Neutrophil (primary cell): ENCODE results near the gene CDH13.

Experiments
- H3K27ac ChIP-seq: fragments of 200-600 bp; sonication (generic); 2 replicates; pipeline ENCODE4 v1.5.1; 2016; ENCODE audit warnings: mild to moderate bottlenecking, moderate library complexity
- H3K27me3 ChIP-seq: fragments of 200-600 bp; sonication (generic); 2 replicates; pipeline ENCODE4 v1.6.0; 2016; ENCODE audit warnings: mild to moderate bottlenecking
- H3K36me3 ChIP-seq: fragments of 200-600 bp; sonication (generic); 2 replicates; pipeline ENCODE4 v1.5.1; 2017
- H3K4me1 ChIP-seq, 2 experiments: fragments of 200-600 bp in 1 of 2; sonication (generic) in 1 of 2; 1 replicate in 1 of 2; 2 replicates in 1 of 2; pipeline versions ENCODE4 v1.5.1 to v1.6.1; 2013 to 2016; ENCODE audit warnings: low read depth in 1 of 2, low read length in 1 of 2, mild to moderate bottlenecking in 1 of 2, moderate library complexity in 1 of 2; ENCODE audit not compliant: control insufficient read depth in 1 of 2, insufficient read depth in 1 of 2
- H3K4me3 ChIP-seq, 2 experiments: fragments of 200-600 bp in 1 of 2; sonication (generic) in 1 of 2; 1 replicate in 1 of 2; 2 replicates in 1 of 2; pipeline ENCODE4 v1.5.1; 2013 to 2016; ENCODE audit warnings: low read depth in 1 of 2, low read length in 1 of 2, mild to moderate bottlenecking in 1 of 2, moderate library complexity in 1 of 2
- H3K9me3 ChIP-seq: fragments of 200-600 bp; sonication (generic); 2 replicates; pipeline ENCODE4 v1.5.1; 2016
- TF ChIP-seq, protein P1 (sequence below): fragments of 200-600 bp; sonication (generic); IDR thresholded peaks from 2 replicates; pipeline ENCODE4 v1.5.1; 2016; ENCODE audit warnings: antibody characterized with exemption

The CDH13 gene

GRCh38 chr16:82657786-82658185 lies 31.0 kb downstream of the CDH13 start:
- no peaks in the 10 kb centered on the region for H3K36me3 ChIP-seq
- H3K9me3 ChIP-seq = no peaks in the 10 kb centered on the region
- no peak overlapping the region for H3K27ac ChIP-seq
- TF ChIP-seq, protein P1, sequence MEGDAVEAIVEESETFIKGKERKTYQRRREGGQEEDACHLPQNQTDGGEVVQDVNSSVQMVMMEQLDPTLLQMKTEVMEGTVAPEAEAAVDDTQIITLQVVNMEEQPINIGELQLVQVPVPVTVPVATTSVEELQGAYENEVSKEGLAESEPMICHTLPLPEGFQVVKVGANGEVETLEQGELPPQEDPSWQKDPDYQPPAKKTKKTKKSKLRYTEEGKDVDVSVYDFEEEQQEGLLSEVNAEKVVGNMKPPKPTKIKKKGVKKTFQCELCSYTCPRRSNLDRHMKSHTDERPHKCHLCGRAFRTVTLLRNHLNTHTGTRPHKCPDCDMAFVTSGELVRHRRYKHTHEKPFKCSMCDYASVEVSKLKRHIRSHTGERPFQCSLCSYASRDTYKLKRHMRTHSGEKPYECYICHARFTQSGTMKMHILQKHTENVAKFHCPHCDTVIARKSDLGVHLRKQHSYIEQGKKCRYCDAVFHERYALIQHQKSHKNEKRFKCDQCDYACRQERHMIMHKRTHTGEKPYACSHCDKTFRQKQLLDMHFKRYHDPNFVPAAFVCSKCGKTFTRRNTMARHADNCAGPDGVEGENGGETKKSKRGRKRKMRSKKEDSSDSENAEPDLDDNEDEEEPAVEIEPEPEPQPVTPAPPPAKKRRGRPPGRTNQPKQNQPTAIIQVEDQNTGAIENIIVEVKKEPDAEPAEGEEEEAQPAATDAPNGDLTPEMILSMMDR = no peak
- no peaks in the 10 kb centered on the region for H3K27me3 ChIP-seq
- H3K4me1 ChIP-seq = no peaks in the 10 kb centered on the region
- no peak overlapping the region for H3K4me3 ChIP-seq

- Histone ChIP-seq H3K4me1 (no peaks in the 10 kb centered on the region), H3K9me3 (no peaks in the 10 kb centered on the region), H3K27me3 (no peaks in the 10 kb centered on the region), H3K4me3 (no peak overlapping the region), H3K27ac (no peak overlapping the region), H3K36me3 (no peaks in the 10 kb centered on the region)
- TF ChIP-seq, protein P1 = no peak
Measured at GRCh38 chr16:82658796-82659195, 32.0 kb downstream of the CDH13 start.

DNA sequence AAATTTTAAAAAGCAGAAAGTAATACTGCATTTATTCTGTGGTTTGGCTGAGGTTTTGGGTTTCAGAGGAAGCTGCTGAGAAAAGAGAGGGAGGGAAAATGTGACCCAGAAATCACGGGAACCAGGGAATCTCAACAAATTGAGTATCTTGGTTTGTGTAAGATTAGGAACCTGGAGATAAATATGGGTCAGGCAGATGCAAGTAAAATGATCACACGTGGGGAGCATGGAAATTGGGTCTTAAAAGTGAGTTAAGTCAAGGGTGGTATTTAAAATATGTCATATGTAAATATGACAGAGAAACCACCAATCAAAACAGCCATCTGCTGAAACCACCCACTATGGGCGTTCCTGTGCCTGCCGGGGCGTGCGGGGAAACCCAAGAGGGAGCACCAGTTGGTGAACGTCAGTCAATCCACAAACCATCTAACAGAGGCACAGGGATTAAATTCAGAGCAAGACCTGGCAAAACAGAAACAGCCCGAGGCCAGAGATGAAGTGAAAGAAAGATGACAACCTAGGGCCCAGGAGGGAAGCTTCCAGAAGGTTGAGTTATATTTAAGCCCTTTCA lies 33.4 kb downstream of the CDH13 start:
- no peaks in the 10 kb centered on the region for H3K9me3 ChIP-seq
- no peaks in the 10 kb centered on the region for H3K36me3 ChIP-seq
- H3K27me3 ChIP-seq = no peaks in the 10 kb centered on the region
- H3K4me1 ChIP-seq = no peaks in the 10 kb centered on the region
- TF ChIP-seq, protein P1 = no peak
- no peak overlapping the region for H3K4me3 ChIP-seq
- H3K27ac ChIP-seq = no peak overlapping the region

GRCh38 chr16:82660966-82661365 lies 34.2 kb downstream of the CDH13 start:
- Histone ChIP-seq H3K4me3 (no peak overlapping the region), H3K27me3 (no peaks in the 10 kb centered on the region)
- TF ChIP-seq, protein P1 = no peak

GRCh38 chr16:82664181-82664580 lies 37.4 kb downstream of the CDH13 start:
- TF ChIP-seq, protein P1 = no peak
- Histone ChIP-seq H3K36me3 (no peaks in the 10 kb centered on the region), H3K27ac (no peak overlapping the region), H3K9me3 (no peaks in the 10 kb centered on the region), H3K27me3 (no peaks in the 10 kb centered on the region), H3K4me1 (no peaks in the 10 kb centered on the region), H3K4me3 (no peak overlapping the region)

More at GRCh38 chr16:82660966-82661365, 34.2 kb downstream of the CDH13 start:
- Histone ChIP-seq H3K4me1 (no peaks in the 10 kb centered on the region), H3K9me3 (no peaks in the 10 kb centered on the region), H3K36me3 (no peaks in the 10 kb centered on the region), H3K27ac (no peak overlapping the region)

GRCh38 chr16:82665025-82665424 lies 38.3 kb downstream of the CDH13 start:
- TF ChIP-seq, protein P1 = no peak
- H3K27me3 ChIP-seq = no peaks in the 10 kb centered on the region
- no peaks in the 10 kb centered on the region for H3K9me3 ChIP-seq
- H3K4me1 ChIP-seq = no peaks in the 10 kb centered on the region
- H3K27ac ChIP-seq = no peak overlapping the region
- no peaks in the 10 kb centered on the region for H3K36me3 ChIP-seq
- no peak overlapping the region for H3K4me3 ChIP-seq
